ENCODE measurements around the gene C20orf173. TPM values are rescaled to one million over a fixed set of nuclear protein-coding genes. Genes with fewer than 3 reads are reported as not detected.

Gene C20orf173
- polyA plus RNA-seq, 1 donor from 2014 or later, result not detected

DNA sequence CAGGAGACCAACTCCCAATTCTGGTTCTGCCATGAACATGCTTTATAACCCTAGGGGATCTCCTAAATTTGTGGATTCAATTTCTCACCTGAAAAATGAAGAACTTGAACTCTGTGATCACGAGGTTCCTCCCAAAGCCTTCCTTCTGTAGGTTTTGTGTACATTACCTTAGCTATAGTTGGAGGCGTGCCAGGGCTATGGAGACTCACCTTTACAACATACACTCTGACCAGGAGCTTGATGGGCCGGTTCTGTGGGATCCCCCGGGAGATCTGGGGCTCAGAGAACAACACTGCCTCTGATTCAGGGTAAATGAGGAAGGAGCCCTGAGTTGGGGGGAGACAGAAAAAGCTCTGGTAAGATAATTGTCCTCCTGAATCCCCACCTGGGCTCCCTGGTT lies 46.5 kb upstream of the C20orf173 start:
- no peak for TF ChIP-seq POLR2AphosphoS5 (IDR thresholded peaks at IDR 0.05)
- no peak for TF ChIP-seq SMC3 (conservative IDR thresholded peaks at IDR 0.05; ENCODE audit: poor library complexity)
- no peak for TF ChIP-seq MXI1 (conservative IDR thresholded peaks at IDR 0.05; ENCODE audit: poor library complexity, severe bottlenecking)
- TF ChIP-seq, protein P1, sequence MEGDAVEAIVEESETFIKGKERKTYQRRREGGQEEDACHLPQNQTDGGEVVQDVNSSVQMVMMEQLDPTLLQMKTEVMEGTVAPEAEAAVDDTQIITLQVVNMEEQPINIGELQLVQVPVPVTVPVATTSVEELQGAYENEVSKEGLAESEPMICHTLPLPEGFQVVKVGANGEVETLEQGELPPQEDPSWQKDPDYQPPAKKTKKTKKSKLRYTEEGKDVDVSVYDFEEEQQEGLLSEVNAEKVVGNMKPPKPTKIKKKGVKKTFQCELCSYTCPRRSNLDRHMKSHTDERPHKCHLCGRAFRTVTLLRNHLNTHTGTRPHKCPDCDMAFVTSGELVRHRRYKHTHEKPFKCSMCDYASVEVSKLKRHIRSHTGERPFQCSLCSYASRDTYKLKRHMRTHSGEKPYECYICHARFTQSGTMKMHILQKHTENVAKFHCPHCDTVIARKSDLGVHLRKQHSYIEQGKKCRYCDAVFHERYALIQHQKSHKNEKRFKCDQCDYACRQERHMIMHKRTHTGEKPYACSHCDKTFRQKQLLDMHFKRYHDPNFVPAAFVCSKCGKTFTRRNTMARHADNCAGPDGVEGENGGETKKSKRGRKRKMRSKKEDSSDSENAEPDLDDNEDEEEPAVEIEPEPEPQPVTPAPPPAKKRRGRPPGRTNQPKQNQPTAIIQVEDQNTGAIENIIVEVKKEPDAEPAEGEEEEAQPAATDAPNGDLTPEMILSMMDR (IDR thresholded peaks at IDR 0.05; ENCODE audit: poor library complexity, severe bottlenecking), result no peak
- TF ChIP-seq EP300 (conservative IDR thresholded peaks at IDR 0.05; ENCODE audit: poor library complexity, severe bottlenecking), result no peak
- TF ChIP-seq, protein P2, sequence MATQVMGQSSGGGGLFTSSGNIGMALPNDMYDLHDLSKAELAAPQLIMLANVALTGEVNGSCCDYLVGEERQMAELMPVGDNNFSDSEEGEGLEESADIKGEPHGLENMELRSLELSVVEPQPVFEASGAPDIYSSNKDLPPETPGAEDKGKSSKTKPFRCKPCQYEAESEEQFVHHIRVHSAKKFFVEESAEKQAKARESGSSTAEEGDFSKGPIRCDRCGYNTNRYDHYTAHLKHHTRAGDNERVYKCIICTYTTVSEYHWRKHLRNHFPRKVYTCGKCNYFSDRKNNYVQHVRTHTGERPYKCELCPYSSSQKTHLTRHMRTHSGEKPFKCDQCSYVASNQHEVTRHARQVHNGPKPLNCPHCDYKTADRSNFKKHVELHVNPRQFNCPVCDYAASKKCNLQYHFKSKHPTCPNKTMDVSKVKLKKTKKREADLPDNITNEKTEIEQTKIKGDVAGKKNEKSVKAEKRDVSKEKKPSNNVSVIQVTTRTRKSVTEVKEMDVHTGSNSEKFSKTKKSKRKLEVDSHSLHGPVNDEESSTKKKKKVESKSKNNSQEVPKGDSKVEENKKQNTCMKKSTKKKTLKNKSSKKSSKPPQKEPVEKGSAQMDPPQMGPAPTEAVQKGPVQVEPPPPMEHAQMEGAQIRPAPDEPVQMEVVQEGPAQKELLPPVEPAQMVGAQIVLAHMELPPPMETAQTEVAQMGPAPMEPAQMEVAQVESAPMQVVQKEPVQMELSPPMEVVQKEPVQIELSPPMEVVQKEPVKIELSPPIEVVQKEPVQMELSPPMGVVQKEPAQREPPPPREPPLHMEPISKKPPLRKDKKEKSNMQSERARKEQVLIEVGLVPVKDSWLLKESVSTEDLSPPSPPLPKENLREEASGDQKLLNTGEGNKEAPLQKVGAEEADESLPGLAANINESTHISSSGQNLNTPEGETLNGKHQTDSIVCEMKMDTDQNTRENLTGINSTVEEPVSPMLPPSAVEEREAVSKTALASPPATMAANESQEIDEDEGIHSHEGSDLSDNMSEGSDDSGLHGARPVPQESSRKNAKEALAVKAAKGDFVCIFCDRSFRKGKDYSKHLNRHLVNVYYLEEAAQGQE (IDR thresholded peaks at IDR 0.05; ENCODE audit: borderline replicate concordance), result no peak
- TF ChIP-seq EZH2 (IDR thresholded peaks at IDR 0.05; ENCODE audit: borderline replicate concordance, insufficient read depth, low read length, poor library complexity, severe bottlenecking), result no peak
- TF ChIP-seq RAD21 (conservative IDR thresholded peaks at IDR 0.05), result no peak
- TF ChIP-seq TAF1 (IDR thresholded peaks at IDR 0.05; ENCODE audit: low read depth), result no peak
- no peaks in the 10 kb centered on the region for H3K9me2 ChIP-seq (ENCODE audit: insufficient read depth, low read length)
- no peaks in the 10 kb centered on the region for H3K36me3 ChIP-seq (ENCODE audit: insufficient read depth, low read length)
- H3K9ac ChIP-seq (ENCODE audit: low read length), result no peak overlapping the region
- no peaks in the 10 kb centered on the region for H3K9me3 ChIP-seq (ENCODE audit: low read length)
- H3K27me3 ChIP-seq (ENCODE audit: insufficient read depth, low read depth, low read length), result no peaks in the 10 kb centered on the region
- H3K4me3 ChIP-seq (ENCODE audit: low read length), result no peak overlapping the region
- H2AFZ ChIP-seq (ENCODE audit: low read depth, low read length), result no peak overlapping the region
- H3F3A ChIP-seq (ENCODE audit: insufficient read depth, low read length, poor library complexity, severe bottlenecking), result no peaks in the 10 kb centered on the region
- H3K27ac ChIP-seq (ENCODE audit: low read length), result no peak overlapping the region
- no peaks in the 10 kb centered on the region for H3K79me2 ChIP-seq (replicated peaks; ENCODE audit: insufficient read depth, low read length)
- H4K20me1 ChIP-seq (ENCODE audit: insufficient read depth), result no peaks in the 10 kb centered on the region
- H3K4me2 ChIP-seq (ENCODE audit: low read length), result no peak overlapping the region

DNA sequence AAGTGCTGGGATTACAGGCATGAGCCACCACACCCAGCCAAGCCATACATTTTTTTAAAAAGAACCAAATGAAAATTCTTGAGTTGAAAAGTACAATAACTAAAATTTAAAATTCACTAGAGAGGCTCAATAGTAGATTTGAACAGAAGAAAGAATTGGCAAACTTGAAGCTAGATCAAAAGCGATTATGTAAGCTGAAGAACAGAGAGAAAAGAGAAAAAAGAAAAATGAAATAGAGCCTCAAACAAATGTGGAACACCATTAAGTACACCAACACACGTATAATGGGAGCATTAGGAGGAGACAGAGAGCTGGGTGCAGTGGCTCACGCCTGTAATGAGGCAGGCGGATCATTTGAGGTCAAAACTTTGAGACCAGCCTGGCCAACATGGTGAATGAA lies 43.4 kb upstream of the C20orf173 start:
- no peaks in the 10 kb centered on the region for H3K27me3 ChIP-seq (ENCODE audit: insufficient read depth, low read depth, low read length)
- H3K4me2 ChIP-seq (ENCODE audit: low read length), result no peak overlapping the region
- no peaks in the 10 kb centered on the region for H3K36me3 ChIP-seq (ENCODE audit: insufficient read depth, low read length)
- TF ChIP-seq, protein P2 (IDR thresholded peaks at IDR 0.05; ENCODE audit: borderline replicate concordance), result no peak
- TF ChIP-seq RAD21 (conservative IDR thresholded peaks at IDR 0.05) (no peak), POLR2AphosphoS5 (IDR thresholded peaks at IDR 0.05) (no peak), EP300 (conservative IDR thresholded peaks at IDR 0.05; ENCODE audit: poor library complexity, severe bottlenecking) (no peak), MXI1 (conservative IDR thresholded peaks at IDR 0.05; ENCODE audit: poor library complexity, severe bottlenecking) (no peak), SMC3 (conservative IDR thresholded peaks at IDR 0.05; ENCODE audit: poor library complexity) (no peak), EZH2 (IDR thresholded peaks at IDR 0.05; ENCODE audit: borderline replicate concordance, insufficient read depth, low read length, poor library complexity, severe bottlenecking) (no peak), TAF1 (IDR thresholded peaks at IDR 0.05; ENCODE audit: low read depth) (no peak)
- TF ChIP-seq, protein P1 (IDR thresholded peaks at IDR 0.05; ENCODE audit: poor library complexity, severe bottlenecking), result no peak
- H2AFZ ChIP-seq (ENCODE audit: low read depth, low read length), result no peak overlapping the region
- H3K9me2 ChIP-seq (ENCODE audit: insufficient read depth, low read length), result no peaks in the 10 kb centered on the region
- H3K9ac ChIP-seq (ENCODE audit: low read length), result no peak overlapping the region
- H3K4me3 ChIP-seq (ENCODE audit: low read length), result no peak overlapping the region
- no peaks in the 10 kb centered on the region for H3K9me3 ChIP-seq (ENCODE audit: low read length)
- H4K20me1 ChIP-seq (ENCODE audit: insufficient read depth), result no peaks in the 10 kb centered on the region
- H3K79me2 ChIP-seq (replicated peaks; ENCODE audit: insufficient read depth, low read length), result no peaks in the 10 kb centered on the region
- H3K27ac ChIP-seq (ENCODE audit: low read length), result no peak overlapping the region
- no peaks in the 10 kb centered on the region for H3F3A ChIP-seq (ENCODE audit: insufficient read depth, low read length, poor library complexity, severe bottlenecking)

All from neural cell (in vitro differentiated cells).